Measurements from ENCODE around the gene ARTN.

The ARTN gene

DNA sequence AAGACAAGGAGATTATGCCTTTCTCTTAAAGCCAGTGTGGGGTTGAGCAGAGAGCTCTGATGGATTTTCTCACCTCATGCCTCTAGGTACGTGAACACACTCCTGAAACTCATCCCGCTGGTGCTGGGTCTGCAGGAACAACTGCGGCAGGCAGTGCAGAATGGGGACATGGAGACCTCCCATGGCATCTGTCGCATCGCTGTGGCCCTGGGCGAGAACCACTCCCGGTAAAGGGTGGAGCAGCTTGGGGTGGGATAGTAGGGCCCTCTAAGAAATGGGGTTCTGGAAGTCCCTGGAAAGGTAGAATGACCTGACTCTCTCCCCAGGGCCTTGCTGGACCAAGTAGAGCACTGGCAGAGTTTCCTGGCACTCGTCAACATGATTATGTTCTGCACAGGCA lies 22.6 kb downstream of the ARTN start:
- TF ChIP-seq, protein P1, sequence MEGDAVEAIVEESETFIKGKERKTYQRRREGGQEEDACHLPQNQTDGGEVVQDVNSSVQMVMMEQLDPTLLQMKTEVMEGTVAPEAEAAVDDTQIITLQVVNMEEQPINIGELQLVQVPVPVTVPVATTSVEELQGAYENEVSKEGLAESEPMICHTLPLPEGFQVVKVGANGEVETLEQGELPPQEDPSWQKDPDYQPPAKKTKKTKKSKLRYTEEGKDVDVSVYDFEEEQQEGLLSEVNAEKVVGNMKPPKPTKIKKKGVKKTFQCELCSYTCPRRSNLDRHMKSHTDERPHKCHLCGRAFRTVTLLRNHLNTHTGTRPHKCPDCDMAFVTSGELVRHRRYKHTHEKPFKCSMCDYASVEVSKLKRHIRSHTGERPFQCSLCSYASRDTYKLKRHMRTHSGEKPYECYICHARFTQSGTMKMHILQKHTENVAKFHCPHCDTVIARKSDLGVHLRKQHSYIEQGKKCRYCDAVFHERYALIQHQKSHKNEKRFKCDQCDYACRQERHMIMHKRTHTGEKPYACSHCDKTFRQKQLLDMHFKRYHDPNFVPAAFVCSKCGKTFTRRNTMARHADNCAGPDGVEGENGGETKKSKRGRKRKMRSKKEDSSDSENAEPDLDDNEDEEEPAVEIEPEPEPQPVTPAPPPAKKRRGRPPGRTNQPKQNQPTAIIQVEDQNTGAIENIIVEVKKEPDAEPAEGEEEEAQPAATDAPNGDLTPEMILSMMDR (IDR thresholded peaks at IDR 0.05; ENCODE audit: control insufficient read depth, extremely low read depth, insufficient read depth), result no peak
- H3K4me3 ChIP-seq (ENCODE audit: low read depth, low read length), result no peak overlapping the region
- no peak for DNase-seq (ENCODE audit: low read depth)

- no peak for DNase-seq (ENCODE audit: low read depth)
- no peak overlapping the region for H3K4me3 ChIP-seq (ENCODE audit: low read depth, low read length)
- TF ChIP-seq, protein P1 (IDR thresholded peaks at IDR 0.05; ENCODE audit: control insufficient read depth, extremely low read depth, insufficient read depth), result no peak
These were observed 23.9 kb downstream of the ARTN start for GRCh38 chr1:43957407-43958040.

DNA sequence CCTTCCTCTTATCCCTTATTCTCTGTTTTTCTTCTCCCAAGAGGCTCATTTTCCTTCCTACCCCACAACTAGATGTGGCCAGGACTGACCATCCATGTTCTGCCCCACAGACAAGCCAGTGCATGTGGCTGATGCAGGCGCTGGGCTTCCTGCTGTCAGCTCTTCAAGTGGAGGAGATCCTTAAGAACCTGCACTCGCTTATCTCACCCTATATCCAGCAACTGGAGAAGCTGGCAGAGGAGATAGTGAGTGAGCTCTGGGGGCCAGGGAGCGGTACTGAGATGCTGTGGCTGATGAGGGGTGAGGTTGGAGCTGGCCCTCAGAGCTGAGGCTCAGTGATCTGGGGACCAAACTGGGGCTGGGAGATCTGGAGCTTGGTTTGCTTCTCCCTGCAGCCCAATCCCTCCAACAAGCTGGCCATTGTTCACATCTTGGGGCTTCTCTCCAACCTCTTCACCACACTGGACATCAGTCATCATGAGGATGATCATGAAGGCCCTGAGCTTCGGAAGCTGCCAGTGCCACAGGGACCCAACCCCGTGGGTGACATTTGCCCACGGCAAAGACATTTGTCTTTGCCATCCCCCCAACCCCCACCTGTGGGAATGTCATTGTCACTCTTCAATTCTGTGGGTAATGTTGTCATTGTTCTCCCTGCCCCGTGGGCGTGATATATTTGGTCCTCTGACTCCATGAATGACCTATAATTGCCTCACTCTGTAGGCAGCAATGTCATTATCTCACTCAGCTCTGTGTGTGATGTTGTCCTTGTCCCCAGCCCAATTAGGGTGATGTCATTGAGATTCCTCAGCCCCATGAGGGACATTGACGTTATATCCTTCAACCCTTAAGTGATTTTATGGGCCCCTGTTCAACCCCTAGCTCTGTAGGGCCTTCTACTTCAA lies 25.0 kb downstream of the ARTN start:
- DNase-seq (ENCODE audit: low read depth), result no peak
- H3K4me3 ChIP-seq (ENCODE audit: low read depth, low read length), result no peak overlapping the region
- TF ChIP-seq, protein P1 (IDR thresholded peaks at IDR 0.05; ENCODE audit: control insufficient read depth, extremely low read depth, insufficient read depth), result no peak

- DNase-seq (ENCODE audit: low read depth), result no peak
- H3K4me3 ChIP-seq (ENCODE audit: low read depth, low read length), result no peak overlapping the region
- TF ChIP-seq, protein P1 (IDR thresholded peaks at IDR 0.05; ENCODE audit: control insufficient read depth, extremely low read depth, insufficient read depth), result no peak
These were observed 27.2 kb downstream of the ARTN start for GRCh38 chr1:43960798-43961197.

GRCh38 chr1:43961692-43962091 lies 28.1 kb downstream of the ARTN start:
- TF ChIP-seq, protein P1 (IDR thresholded peaks at IDR 0.05; ENCODE audit: control insufficient read depth, extremely low read depth, insufficient read depth), result no peak

GRCh38 chr1:43962324-43962723 lies 28.7 kb downstream of the ARTN start:
- DNase-seq (ENCODE audit: low read depth), result no peak
- H3K4me3 ChIP-seq (ENCODE audit: low read depth, low read length), result no peak overlapping the region
- TF ChIP-seq, protein P1 (IDR thresholded peaks at IDR 0.05; ENCODE audit: control insufficient read depth, extremely low read depth, insufficient read depth), result no peak

More at GRCh38 chr1:43961692-43962091, 28.1 kb downstream of the ARTN start:
- no peak for DNase-seq (ENCODE audit: low read depth)
- H3K4me3 ChIP-seq (ENCODE audit: low read depth, low read length), result no peak overlapping the region
